Measurements from ENCODE around the gene TEAD3. TPM values are rescaled to one million over a fixed set of nuclear protein-coding genes. Genes with fewer than 3 reads are reported as not detected.

Gene TEAD3
- total RNA-seq, 2 experiments from 2014 or later = not detected

DNA sequence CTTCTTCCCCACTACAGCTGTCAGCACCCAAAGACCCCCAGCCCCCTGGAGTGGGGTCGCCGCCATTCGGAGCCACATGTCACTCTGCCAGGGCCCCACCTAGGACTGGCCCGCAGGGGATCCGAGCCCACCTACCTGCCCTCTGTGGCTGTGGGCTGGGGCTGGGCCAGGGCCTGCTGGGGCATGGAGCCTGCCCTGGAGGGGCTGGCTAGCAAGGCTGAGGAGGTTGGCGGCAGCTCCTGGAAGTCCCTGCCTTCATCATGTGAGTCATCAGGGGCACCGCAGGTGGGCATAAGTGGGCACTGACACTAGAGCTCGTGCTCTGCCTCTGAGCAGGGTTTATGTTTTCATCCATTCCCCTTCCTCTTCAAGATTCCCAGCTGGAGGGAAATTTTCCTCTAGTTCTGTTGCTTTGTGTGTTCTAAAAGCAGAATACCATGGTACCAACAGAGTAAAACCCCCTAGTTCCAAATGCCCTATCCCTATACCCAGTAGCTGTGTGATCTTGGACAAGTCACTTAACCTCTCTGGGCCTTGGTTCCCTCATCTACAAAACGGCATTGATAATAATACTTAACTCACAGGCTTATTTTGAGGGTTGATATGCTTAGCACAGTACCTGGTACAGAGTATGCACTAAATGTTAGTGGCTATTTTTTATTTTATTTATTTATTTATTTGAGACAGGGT lies 53.4 kb downstream of the TEAD3 start:
- intact Hi-C loops (cut with micrococcal nuclease; ENCODE audit: unreplicated experiment) = no loop called here
- CTCF ChIA-PET (ENCODE audit: unreplicated experiment) = no interaction called here
- Histone ChIP-seq H2AFZ (ENCODE audit: low read length) (no peak overlapping the region), H3K27ac (ENCODE audit: low read depth, low read length, poor library complexity, severe bottlenecking) (no peak overlapping the region), H3K9me3 (ENCODE audit: low read length) (no peaks in the 10 kb centered on the region), H3K4me3 (ENCODE audit: low read depth, low read length, poor library complexity, severe bottlenecking) (no peak overlapping the region), H3K79me2 (ENCODE audit: insufficient read depth, low read depth, low read length) (no peaks in the 10 kb centered on the region), H3K36me3 (ENCODE audit: insufficient read depth, low read length) (no peaks in the 10 kb centered on the region), H3K4me2 (ENCODE audit: low read length) (no peak overlapping the region), H4K20me1 (ENCODE audit: insufficient read depth, low read length) (no peaks in the 10 kb centered on the region), H3K9me2 (ENCODE audit: insufficient read depth, low read length) (no peaks in the 10 kb centered on the region), H3K4me1 (ENCODE audit: insufficient read depth, low read length, poor library complexity, severe bottlenecking) (no peaks in the 10 kb centered on the region)
- no peak for DNase-seq (ENCODE audit: low spot score)
- no peak for TF ChIP-seq CTCF (conservative IDR thresholded peaks at IDR 0.05; ENCODE audit: low read length)
- TF ChIP-seq EZH2phosphoT487 (IDR thresholded peaks at IDR 0.05; ENCODE audit: borderline replicate concordance, low read depth, low read length) = no peak
- POLR2A ChIA-PET = no interaction called here
- no TSS peak for BruUV-seq (replicated peaks)

- H4K20me1 ChIP-seq (ENCODE audit: insufficient read depth, low read length) = no peaks in the 10 kb centered on the region
- no peaks in the 10 kb centered on the region for H3K79me2 ChIP-seq (ENCODE audit: insufficient read depth, low read depth, low read length)
- H3K27ac ChIP-seq (ENCODE audit: low read depth, low read length, poor library complexity, severe bottlenecking) = no peak overlapping the region
- no peak for TF ChIP-seq CTCF (conservative IDR thresholded peaks at IDR 0.05; ENCODE audit: low read length)
- no peak for TF ChIP-seq EZH2phosphoT487 (IDR thresholded peaks at IDR 0.05; ENCODE audit: borderline replicate concordance, low read depth, low read length)
- CTCF ChIA-PET (ENCODE audit: unreplicated experiment) = no interaction called here
- no peaks in the 10 kb centered on the region for H3K4me1 ChIP-seq (ENCODE audit: insufficient read depth, low read length, poor library complexity, severe bottlenecking)
- no peak overlapping the region for H3K4me2 ChIP-seq (ENCODE audit: low read length)
- H3K9me2 ChIP-seq (ENCODE audit: insufficient read depth, low read length) = no peaks in the 10 kb centered on the region
- H2AFZ ChIP-seq (ENCODE audit: low read length) = no peak overlapping the region
- no peaks in the 10 kb centered on the region for H3K36me3 ChIP-seq (ENCODE audit: insufficient read depth, low read length)
- no peaks in the 10 kb centered on the region for H3K9me3 ChIP-seq (ENCODE audit: low read length)
- POLR2A ChIA-PET = interaction anchor here (0.6 kb wide), 1 partner anchor 55 kb away, joined by 4 read pairs; no protein-coding TSS in a partner anchor
- no peak overlapping the region for H3K4me3 ChIP-seq (ENCODE audit: low read depth, low read length, poor library complexity, severe bottlenecking)
- no peak for DNase-seq (ENCODE audit: low spot score)
- no TSS peak for BruUV-seq (replicated peaks)
- intact Hi-C loops (cut with micrococcal nuclease; ENCODE audit: unreplicated experiment) = no loop called here
Observed at GRCh38 chr6:35442693-35443092, 54.2 kb downstream of the TEAD3 start.

- no peaks in the 10 kb centered on the region for H3K79me2 ChIP-seq (ENCODE audit: insufficient read depth, low read depth, low read length)
- TF ChIP-seq EZH2phosphoT487 (IDR thresholded peaks at IDR 0.05; ENCODE audit: borderline replicate concordance, low read depth, low read length) = no peak
- no peak for TF ChIP-seq CTCF (conservative IDR thresholded peaks at IDR 0.05; ENCODE audit: low read length)
- intact Hi-C loops (cut with micrococcal nuclease; ENCODE audit: unreplicated experiment) = no loop called here
- BruUV-seq (replicated peaks) = no TSS peak
- H3K4me2 ChIP-seq (ENCODE audit: low read length) = no peak overlapping the region
- H2AFZ ChIP-seq (ENCODE audit: low read length) = no peak overlapping the region
- no peak overlapping the region for H3K4me3 ChIP-seq (ENCODE audit: low read depth, low read length, poor library complexity, severe bottlenecking)
- POLR2A ChIA-PET = no interaction called here
- no peak overlapping the region for H3K27ac ChIP-seq (ENCODE audit: low read depth, low read length, poor library complexity, severe bottlenecking)
- no peaks in the 10 kb centered on the region for H3K4me1 ChIP-seq (ENCODE audit: insufficient read depth, low read length, poor library complexity, severe bottlenecking)
- H3K9me3 ChIP-seq (ENCODE audit: low read length) = no peaks in the 10 kb centered on the region
- CTCF ChIA-PET (ENCODE audit: unreplicated experiment) = no interaction called here
- no peaks in the 10 kb centered on the region for H4K20me1 ChIP-seq (ENCODE audit: insufficient read depth, low read length)
- H3K9me2 ChIP-seq (ENCODE audit: insufficient read depth, low read length) = no peaks in the 10 kb centered on the region
- no peaks in the 10 kb centered on the region for H3K36me3 ChIP-seq (ENCODE audit: insufficient read depth, low read length)
- no peak for DNase-seq (ENCODE audit: low spot score)
Observed at GRCh38 chr6:35441642-35442041, 55.2 kb downstream of the TEAD3 start.
